Measurements from ENCODE around the gene KAT2B.

DNA sequence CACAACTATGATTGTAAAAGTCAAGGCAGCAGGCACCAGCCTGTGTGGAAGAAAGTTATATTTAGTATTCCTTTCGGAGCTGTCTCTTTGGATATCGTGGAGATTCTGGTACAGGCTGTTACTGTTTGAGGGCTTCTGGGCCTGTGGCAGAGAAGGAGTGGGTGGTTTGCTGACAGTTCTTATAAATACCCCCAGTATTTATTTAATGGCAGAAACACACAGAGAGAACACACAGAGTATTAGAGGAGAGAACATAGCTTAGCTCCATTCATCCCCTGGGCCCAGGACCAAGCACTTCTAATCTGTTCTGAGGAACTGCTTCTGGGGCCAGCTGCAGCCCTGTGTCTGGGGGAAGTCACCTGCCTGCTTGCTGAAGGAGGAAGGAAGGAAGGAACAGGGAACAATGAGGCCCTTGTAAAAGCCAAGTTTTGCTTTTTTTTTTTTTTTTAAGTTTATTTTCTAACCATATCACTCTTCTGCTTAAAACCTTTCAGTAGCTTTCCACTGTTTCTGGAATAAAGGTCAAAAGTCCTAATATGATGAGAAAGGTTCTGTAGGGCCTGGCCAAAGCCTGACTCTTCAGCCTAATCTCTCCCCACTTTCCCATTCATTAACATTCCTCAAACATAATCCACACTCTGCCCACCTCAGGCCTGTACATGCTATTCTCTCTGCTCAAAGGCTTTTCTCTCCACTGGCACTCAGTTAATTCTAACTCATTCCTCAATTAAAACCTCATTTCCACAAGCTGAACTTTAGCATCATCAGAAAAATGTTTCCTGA is 16.4 kb upstream of the KAT2B start:
- TF ChIP-seq POLR2A (IDR thresholded peaks at IDR 0.05) = no peak
- TF ChIP-seq, protein P1, sequence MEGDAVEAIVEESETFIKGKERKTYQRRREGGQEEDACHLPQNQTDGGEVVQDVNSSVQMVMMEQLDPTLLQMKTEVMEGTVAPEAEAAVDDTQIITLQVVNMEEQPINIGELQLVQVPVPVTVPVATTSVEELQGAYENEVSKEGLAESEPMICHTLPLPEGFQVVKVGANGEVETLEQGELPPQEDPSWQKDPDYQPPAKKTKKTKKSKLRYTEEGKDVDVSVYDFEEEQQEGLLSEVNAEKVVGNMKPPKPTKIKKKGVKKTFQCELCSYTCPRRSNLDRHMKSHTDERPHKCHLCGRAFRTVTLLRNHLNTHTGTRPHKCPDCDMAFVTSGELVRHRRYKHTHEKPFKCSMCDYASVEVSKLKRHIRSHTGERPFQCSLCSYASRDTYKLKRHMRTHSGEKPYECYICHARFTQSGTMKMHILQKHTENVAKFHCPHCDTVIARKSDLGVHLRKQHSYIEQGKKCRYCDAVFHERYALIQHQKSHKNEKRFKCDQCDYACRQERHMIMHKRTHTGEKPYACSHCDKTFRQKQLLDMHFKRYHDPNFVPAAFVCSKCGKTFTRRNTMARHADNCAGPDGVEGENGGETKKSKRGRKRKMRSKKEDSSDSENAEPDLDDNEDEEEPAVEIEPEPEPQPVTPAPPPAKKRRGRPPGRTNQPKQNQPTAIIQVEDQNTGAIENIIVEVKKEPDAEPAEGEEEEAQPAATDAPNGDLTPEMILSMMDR (IDR thresholded peaks at IDR 0.05) = no peak
